Neural cell (in vitro differentiated cells): ENCODE results near the gene CAPN7. TPM values are rescaled to one million over a fixed set of nuclear protein-coding genes. Genes with fewer than 3 reads are reported as not detected.

Experiments
- H2AFZ ChIP-seq: fragments of 200-600, 300-800 bp; sonication (generic), shearing (Covaris generic); 2 replicates; pipeline ENCODE4 v1.6.0; 2014; ENCODE audit warnings: low read depth, mild to moderate bottlenecking, antibody characterized with exemption, low read length, moderate library complexity
- H3F3A ChIP-seq: fragments of 200-600 bp; shearing (Covaris generic); 2 replicates; pipeline ENCODE4 v1.6.1; 2016; ENCODE audit warnings: mild to moderate bottlenecking, moderate library complexity, mixed read lengths, antibody characterized with exemption, low read length; ENCODE audit not compliant: insufficient read depth, poor library complexity, severe bottlenecking
- H3K27ac ChIP-seq: fragments of 200-600, 300-800 bp; sonication (generic), shearing (Covaris generic); 2 replicates; pipeline ENCODE4 v1.5.1; 2014; ENCODE audit warnings: mild to moderate bottlenecking, low read length, moderate library complexity
- H3K27me3 ChIP-seq: fragments of 300-800, 200-600 bp; sonication (generic), shearing (Covaris generic); 2 replicates; pipeline ENCODE4 v1.6.0; 2014; ENCODE audit warnings: mild to moderate bottlenecking, low read depth, low read length, moderate library complexity; ENCODE audit not compliant: insufficient read depth
- H3K36me3 ChIP-seq: fragments of 300-800, 200-600 bp; sonication (generic), shearing (Covaris generic); 2 replicates; pipeline ENCODE4 v1.5.1; 2014; ENCODE audit warnings: mild to moderate bottlenecking, antibody characterized with exemption, low read length, moderate library complexity; ENCODE audit not compliant: insufficient read depth
- H3K4me2 ChIP-seq: fragments of 300-800, 200-600 bp; sonication (generic), shearing (Covaris generic); 2 replicates; pipeline ENCODE4 v1.6.0; 2014; ENCODE audit warnings: mild to moderate bottlenecking, low read length
- H3K4me3 ChIP-seq: fragments of 300-800, 200-600 bp; sonication (generic), shearing (Covaris generic); 2 replicates; pipeline ENCODE4 v1.5.1; 2014; ENCODE audit warnings: mild to moderate bottlenecking, low read length, moderate library complexity
- H3K79me2 ChIP-seq: fragments of 200-600 bp; shearing (Covaris generic); replicated peaks from 2 replicates; pipeline ENCODE4 v1.6.0; 2014; ENCODE audit warnings: mild to moderate bottlenecking, low read length, moderate library complexity; ENCODE audit not compliant: insufficient read depth
- H3K9ac ChIP-seq: fragments of 300-800, 200-600 bp; sonication (generic), shearing (Covaris generic); 2 replicates; pipeline ENCODE4 v1.6.1; 2016; ENCODE audit warnings: mild to moderate bottlenecking, low read length, mixed read lengths
- H3K9me2 ChIP-seq: fragments of 200-600 bp; shearing (Covaris generic); 2 replicates; pipeline ENCODE4 v1.6.1; 2016; ENCODE audit warnings: mild to moderate bottlenecking, low read length, mixed read lengths; ENCODE audit not compliant: insufficient read depth
- H3K9me3 ChIP-seq: fragments of 200-600, 300-800 bp; sonication (generic), shearing (Covaris generic); 2 replicates; pipeline ENCODE4 v1.6.1; 2016; ENCODE audit warnings: mild to moderate bottlenecking, mixed run types, low read length, moderate library complexity, mixed read lengths
- H4K20me1 ChIP-seq: fragments of 200-600 bp; shearing (Covaris generic); 2 replicates; pipeline ENCODE4 v1.6.1; 2016; ENCODE audit warnings: mild to moderate bottlenecking, mixed run types; ENCODE audit not compliant: insufficient read depth
- EP300 ChIP-seq: fragments of 450-650 bp; conservative IDR thresholded peaks from 2 replicates; pipeline ENCODE4 v1.6.1; 2014; ENCODE audit warnings: antibody characterized with exemption, mild to moderate bottlenecking, moderate library complexity; ENCODE audit not compliant: poor library complexity, severe bottlenecking
- EZH2 ChIP-seq: fragments of 200-600, 300-800 bp; shearing (Covaris generic), sonication (generic); IDR thresholded peaks from 2 replicates; pipeline ENCODE4 v1.6.1; 2014; ENCODE audit warnings: antibody characterized with exemption, low read length, borderline replicate concordance, mild to moderate bottlenecking; ENCODE audit not compliant: insufficient read depth, poor library complexity, severe bottlenecking
- MXI1 ChIP-seq: fragments of 450-650 bp; conservative IDR thresholded peaks from 2 replicates; pipeline ENCODE4 v1.6.1; 2014; ENCODE audit warnings: antibody characterized with exemption, mild to moderate bottlenecking; ENCODE audit not compliant: poor library complexity, severe bottlenecking
- POLR2AphosphoS5 ChIP-seq: IDR thresholded peaks from 2 replicates; pipeline ENCODE4 v1.6.1; 2012
- RAD21 ChIP-seq: fragments of 450-650 bp; conservative IDR thresholded peaks from 2 replicates; pipeline ENCODE4 v1.6.1; 2014; ENCODE audit warnings: antibody characterized with exemption, mild to moderate bottlenecking, moderate library complexity
- SMC3 ChIP-seq: fragments of 450-650 bp; conservative IDR thresholded peaks from 2 replicates; pipeline ENCODE4 v1.6.1; 2014; ENCODE audit warnings: antibody characterized with exemption, mild to moderate bottlenecking, moderate library complexity; ENCODE audit not compliant: poor library complexity
- TAF1 ChIP-seq: IDR thresholded peaks from 2 replicates; pipeline ENCODE4 v1.6.1; 2012; ENCODE audit warnings: low read depth
- polyA plus RNA-seq: library from polyadenylated mRNA; depleted of rRNA; stranded (reverse); fragments of >200 nt; gene quantifications from 2 replicates; pipeline ENCODE4 v1.2.3, GENCODE V29; 2014
- TF ChIP-seq, protein P1 (sequence below): IDR thresholded peaks from 2 replicates; pipeline ENCODE4 v1.6.1; 2012; ENCODE audit warnings: borderline replicate concordance
- TF ChIP-seq, protein P2 (sequence below): fragments of 450-650 bp; IDR thresholded peaks from 2 replicates; pipeline ENCODE4 v1.5.1; 2014; ENCODE audit warnings: antibody characterized with exemption, mild to moderate bottlenecking, moderate library complexity; ENCODE audit not compliant: poor library complexity, severe bottlenecking

CAPN7 gene
- polyA plus RNA-seq, 1 donor from 2014 or later: 60.9 TPM

DNA sequence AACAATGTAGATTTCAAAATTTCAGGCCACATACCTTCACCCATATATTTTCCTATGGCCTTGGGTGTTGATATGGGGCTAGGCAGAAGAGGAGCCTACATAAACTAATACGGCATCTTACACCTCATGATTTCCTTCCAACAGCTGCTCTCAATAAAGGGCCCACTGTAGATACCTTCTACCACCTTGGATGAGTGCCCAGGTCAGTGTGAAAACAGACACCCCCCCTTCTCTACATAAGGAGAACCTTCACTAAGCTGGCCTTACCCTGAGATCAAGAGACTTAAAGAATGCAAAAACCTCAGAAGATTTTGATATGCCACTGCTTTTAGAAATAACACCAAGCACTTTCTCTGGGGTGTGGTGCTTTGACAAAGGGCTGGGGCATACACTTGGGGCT lies 83.6 kb downstream of the CAPN7 start:
- Histone ChIP-seq H3K9me2 (no peaks in the 10 kb centered on the region), H3K27ac (no peak overlapping the region), H3K4me3 (no peak overlapping the region)

DNA sequence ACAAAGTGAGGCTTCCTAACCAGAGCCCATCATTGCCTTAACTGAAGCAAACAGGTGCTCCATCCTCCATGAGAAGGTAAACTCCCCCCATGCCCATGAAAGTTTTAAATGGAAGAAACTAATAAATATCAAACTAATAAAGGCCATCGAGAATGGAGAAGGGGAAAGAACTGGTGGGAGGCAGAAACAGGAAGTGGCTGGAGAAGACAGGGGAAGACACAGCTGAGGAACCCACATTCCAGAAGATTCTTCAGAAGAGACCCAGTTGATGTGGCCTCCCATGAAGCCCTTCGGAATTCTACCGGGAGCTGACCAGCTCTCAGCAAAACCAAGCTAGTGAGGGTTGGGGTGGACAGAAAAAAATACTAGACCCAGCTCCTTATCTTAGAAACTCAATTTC lies 84.7 kb downstream of the CAPN7 start:
- no peaks in the 10 kb centered on the region for H3K36me3 ChIP-seq
- no peaks in the 10 kb centered on the region for H3K9me3 ChIP-seq
- TF ChIP-seq RAD21 (no peak), EZH2 (no peak), SMC3 (no peak), POLR2AphosphoS5 (no peak), MXI1 (no peak), EP300 (no peak), TAF1 (no peak)
- TF ChIP-seq, protein P1, sequence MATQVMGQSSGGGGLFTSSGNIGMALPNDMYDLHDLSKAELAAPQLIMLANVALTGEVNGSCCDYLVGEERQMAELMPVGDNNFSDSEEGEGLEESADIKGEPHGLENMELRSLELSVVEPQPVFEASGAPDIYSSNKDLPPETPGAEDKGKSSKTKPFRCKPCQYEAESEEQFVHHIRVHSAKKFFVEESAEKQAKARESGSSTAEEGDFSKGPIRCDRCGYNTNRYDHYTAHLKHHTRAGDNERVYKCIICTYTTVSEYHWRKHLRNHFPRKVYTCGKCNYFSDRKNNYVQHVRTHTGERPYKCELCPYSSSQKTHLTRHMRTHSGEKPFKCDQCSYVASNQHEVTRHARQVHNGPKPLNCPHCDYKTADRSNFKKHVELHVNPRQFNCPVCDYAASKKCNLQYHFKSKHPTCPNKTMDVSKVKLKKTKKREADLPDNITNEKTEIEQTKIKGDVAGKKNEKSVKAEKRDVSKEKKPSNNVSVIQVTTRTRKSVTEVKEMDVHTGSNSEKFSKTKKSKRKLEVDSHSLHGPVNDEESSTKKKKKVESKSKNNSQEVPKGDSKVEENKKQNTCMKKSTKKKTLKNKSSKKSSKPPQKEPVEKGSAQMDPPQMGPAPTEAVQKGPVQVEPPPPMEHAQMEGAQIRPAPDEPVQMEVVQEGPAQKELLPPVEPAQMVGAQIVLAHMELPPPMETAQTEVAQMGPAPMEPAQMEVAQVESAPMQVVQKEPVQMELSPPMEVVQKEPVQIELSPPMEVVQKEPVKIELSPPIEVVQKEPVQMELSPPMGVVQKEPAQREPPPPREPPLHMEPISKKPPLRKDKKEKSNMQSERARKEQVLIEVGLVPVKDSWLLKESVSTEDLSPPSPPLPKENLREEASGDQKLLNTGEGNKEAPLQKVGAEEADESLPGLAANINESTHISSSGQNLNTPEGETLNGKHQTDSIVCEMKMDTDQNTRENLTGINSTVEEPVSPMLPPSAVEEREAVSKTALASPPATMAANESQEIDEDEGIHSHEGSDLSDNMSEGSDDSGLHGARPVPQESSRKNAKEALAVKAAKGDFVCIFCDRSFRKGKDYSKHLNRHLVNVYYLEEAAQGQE: no peak
- TF ChIP-seq, protein P2, sequence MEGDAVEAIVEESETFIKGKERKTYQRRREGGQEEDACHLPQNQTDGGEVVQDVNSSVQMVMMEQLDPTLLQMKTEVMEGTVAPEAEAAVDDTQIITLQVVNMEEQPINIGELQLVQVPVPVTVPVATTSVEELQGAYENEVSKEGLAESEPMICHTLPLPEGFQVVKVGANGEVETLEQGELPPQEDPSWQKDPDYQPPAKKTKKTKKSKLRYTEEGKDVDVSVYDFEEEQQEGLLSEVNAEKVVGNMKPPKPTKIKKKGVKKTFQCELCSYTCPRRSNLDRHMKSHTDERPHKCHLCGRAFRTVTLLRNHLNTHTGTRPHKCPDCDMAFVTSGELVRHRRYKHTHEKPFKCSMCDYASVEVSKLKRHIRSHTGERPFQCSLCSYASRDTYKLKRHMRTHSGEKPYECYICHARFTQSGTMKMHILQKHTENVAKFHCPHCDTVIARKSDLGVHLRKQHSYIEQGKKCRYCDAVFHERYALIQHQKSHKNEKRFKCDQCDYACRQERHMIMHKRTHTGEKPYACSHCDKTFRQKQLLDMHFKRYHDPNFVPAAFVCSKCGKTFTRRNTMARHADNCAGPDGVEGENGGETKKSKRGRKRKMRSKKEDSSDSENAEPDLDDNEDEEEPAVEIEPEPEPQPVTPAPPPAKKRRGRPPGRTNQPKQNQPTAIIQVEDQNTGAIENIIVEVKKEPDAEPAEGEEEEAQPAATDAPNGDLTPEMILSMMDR: no peak
- no peak overlapping the region for H3K4me3 ChIP-seq
- H3F3A ChIP-seq: no peaks in the 10 kb centered on the region
- H3K79me2 ChIP-seq: no peaks in the 10 kb centered on the region
- no peak overlapping the region for H3K27ac ChIP-seq
- H3K9ac ChIP-seq: no peak overlapping the region
- H2AFZ ChIP-seq: no peak overlapping the region
- H3K4me2 ChIP-seq: no peak overlapping the region
- H3K9me2 ChIP-seq: no peaks in the 10 kb centered on the region
- no peaks in the 10 kb centered on the region for H3K27me3 ChIP-seq
- no peaks in the 10 kb centered on the region for H4K20me1 ChIP-seq

More for the DNA sequence above, 83.6 kb downstream of the CAPN7 start:
- Histone ChIP-seq H2AFZ (no peak overlapping the region), H3K9ac (no peak overlapping the region), H3K4me2 (no peak overlapping the region), H4K20me1 (no peaks in the 10 kb centered on the region), H3K79me2 (no peaks in the 10 kb centered on the region), H3K9me3 (no peaks in the 10 kb centered on the region), H3K27me3 (no peaks in the 10 kb centered on the region), H3K36me3 (no peaks in the 10 kb centered on the region), H3F3A (no peaks in the 10 kb centered on the region)
- TF ChIP-seq POLR2AphosphoS5 (no peak), TAF1 (no peak), RAD21 (no peak), SMC3 (no peak), EZH2 (no peak), EP300 (no peak), MXI1 (no peak)
- TF ChIP-seq, protein P2: no peak
- TF ChIP-seq, protein P1: no peak
